Stomach (tissue), 9 donors: ENCODE measurements around the gene CRABP1. TPM values are rescaled to one million over a fixed set of nuclear protein-coding genes. Genes with fewer than 3 reads are reported as not detected.

ENCODE experiments used
- DNase-seq, 2 donors: peaks; one replicate each; pipeline versions ENCODE4 v3.0.0 to v3.0.0-alpha.2; 2013 to 2019
- H3K27ac ChIP-seq, 5 donors: fragments of 200-600 bp in 4 of 5; sonication (generic) in 4 of 5; one replicate each; pipeline ENCODE4 v1.5.1; 2013 to 2019; ENCODE audit warnings: mild to moderate bottlenecking in 1 of 5, moderate library complexity in 1 of 5
- H3K27me3 ChIP-seq, 3 donors: fragments of 200-600 bp; sonication (generic); one replicate each; pipeline ENCODE4 v1.5.1; 2017 to 2019; ENCODE audit warnings: mixed run types in 1 of 3
- H3K36me3 ChIP-seq, 4 donors: fragments of 200-600 bp; sonication (generic); 1 replicate in 3 of 4; 2 replicates in 1 of 4; pipeline ENCODE4 v1.5.1; 2016 to 2019
- H3K4me1 ChIP-seq, 4 donors: fragments of 200-600 bp; sonication (generic); one replicate each; pipeline ENCODE4 v1.5.1; 2016 to 2019
- H3K4me3 ChIP-seq, 4 donors: fragments of 200-600 bp; sonication (generic) in 3 of 4; one replicate each; pipeline ENCODE4 v1.5.1; 2016 to 2019; ENCODE audit warnings: mild to moderate bottlenecking in 1 of 4
- H3K9me3 ChIP-seq, 4 donors: fragments of 200-600 bp; sonication (generic); one replicate each; pipeline ENCODE4 v1.5.1; 2016 to 2019
- EP300 ChIP-seq: sonication (generic); formaldehyde crosslinking; IDR thresholded peaks from one replicate; pipeline ENCODE4 v1.6.1; 2017; ENCODE audit warnings: antibody characterized with exemption
- POLR2A ChIP-seq, 4 donors: fragments of 450-650 bp; IDR thresholded peaks; one replicate each; pipeline ENCODE4 v1.6.1; 2016; ENCODE audit warnings: antibody characterized with exemption in 4 of 4, control low read depth in 2 of 4, mild to moderate bottlenecking in 1 of 4, moderate library complexity in 1 of 4
- POLR2AphosphoS5 ChIP-seq, 3 donors: sonication (generic); formaldehyde crosslinking; IDR thresholded peaks; one replicate each; pipeline ENCODE4 v1.6.1; 2016; ENCODE audit warnings: antibody characterized with exemption in 3 of 3
- WGBS, 5 donors: extraction: QIAGEN DNeasy Blood & Tissue Kit in 3 of 5; methylation state at CpG; one replicate each; pipeline versions ENCODE4 v1.1.5 to v1.1.7; 2013 to 2018; 5-methylcytosine and 5-hydroxymethylcytosine counted together
- intact Hi-C: fragments of 100-400 bp; cut with DNase I; formaldehyde crosslinking; loops from one replicate; pipeline ENCODE4 v1.15.1; 2023; ENCODE audit warnings: low total_unique reads
- polyA plus RNA-seq, 3 donors: library from polyadenylated mRNA; stranded (reverse); fragments of 200-250 nt; gene quantifications; one replicate each; pipeline ENCODE4 v1.2.3, GENCODE V29; 2013
- total RNA-seq, 5 donors: library from RNA; depleted of rRNA; stranded (reverse); fragments of >200 nt; gene quantifications; one replicate each; pipeline versions ENCODE4 v1.1.0 to v1.2.3, GENCODE V29; 2014 to 2016
- TF ChIP-seq, protein P1 (sequence below), 7 experiments: fragments of 450-650 bp in 4 of 7; fragments of 200-600 bp in 3 of 7; sonication (generic) in 3 of 7; IDR thresholded peaks; one replicate each; pipeline ENCODE4 v1.5.1; 2016 to 2019; ENCODE audit warnings: antibody characterized with exemption in 7 of 7, control low read depth in 2 of 7, mild to moderate bottlenecking in 1 of 7
- donor health status: healthy with polysubstance abuse.
- donor health status: Bipolar disorder and iron deficiency.
- donor health status: healthy.

CRABP1 gene
- total and polyA plus RNA-seq, 8 donors: 0.62 to 4.9 (median 2.8) TPM; not detected in 5

DNA sequence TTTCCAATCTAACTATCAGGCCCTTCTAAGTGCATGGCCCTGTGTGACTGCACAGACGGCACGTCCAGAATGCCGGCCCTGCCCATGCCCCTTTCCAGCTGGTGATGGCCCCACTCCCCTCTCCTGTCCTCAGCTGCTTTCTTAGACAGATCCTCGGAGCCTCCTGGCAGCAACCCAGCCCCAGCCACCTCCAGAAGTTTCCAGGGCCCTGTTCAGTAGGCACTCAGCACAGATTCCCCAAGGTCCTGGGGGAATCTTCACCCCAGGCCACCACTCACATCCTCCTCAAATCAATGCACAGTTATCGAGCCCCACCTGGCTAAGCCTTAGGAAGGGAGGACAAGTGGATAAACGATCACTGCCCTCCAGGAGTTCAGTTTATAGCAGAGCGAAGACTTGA, 1.4 kb upstream of the CRABP1 start:
- intact Hi-C loops: no loop called here
- Histone ChIP-seq H3K27me3 (peaks cover 18 to 89% (median 50%) of the 10 kb centered on the region in 3 donors), H3K4me1 (peaks cover 6 to 21% (median 18%) of the 10 kb centered on the region in 4 donors), H3K4me3 (no peak overlapping the region), H3K9me3 (no peaks in the 10 kb centered on the region), H3K27ac (no peak overlapping the region), H3K36me3 (no peaks in the 10 kb centered on the region)
- TF ChIP-seq POLR2A (IDR thresholded peaks at IDR 0.05): no peak
- TF ChIP-seq EP300: no peak
- TF ChIP-seq, protein P1, sequence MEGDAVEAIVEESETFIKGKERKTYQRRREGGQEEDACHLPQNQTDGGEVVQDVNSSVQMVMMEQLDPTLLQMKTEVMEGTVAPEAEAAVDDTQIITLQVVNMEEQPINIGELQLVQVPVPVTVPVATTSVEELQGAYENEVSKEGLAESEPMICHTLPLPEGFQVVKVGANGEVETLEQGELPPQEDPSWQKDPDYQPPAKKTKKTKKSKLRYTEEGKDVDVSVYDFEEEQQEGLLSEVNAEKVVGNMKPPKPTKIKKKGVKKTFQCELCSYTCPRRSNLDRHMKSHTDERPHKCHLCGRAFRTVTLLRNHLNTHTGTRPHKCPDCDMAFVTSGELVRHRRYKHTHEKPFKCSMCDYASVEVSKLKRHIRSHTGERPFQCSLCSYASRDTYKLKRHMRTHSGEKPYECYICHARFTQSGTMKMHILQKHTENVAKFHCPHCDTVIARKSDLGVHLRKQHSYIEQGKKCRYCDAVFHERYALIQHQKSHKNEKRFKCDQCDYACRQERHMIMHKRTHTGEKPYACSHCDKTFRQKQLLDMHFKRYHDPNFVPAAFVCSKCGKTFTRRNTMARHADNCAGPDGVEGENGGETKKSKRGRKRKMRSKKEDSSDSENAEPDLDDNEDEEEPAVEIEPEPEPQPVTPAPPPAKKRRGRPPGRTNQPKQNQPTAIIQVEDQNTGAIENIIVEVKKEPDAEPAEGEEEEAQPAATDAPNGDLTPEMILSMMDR (IDR thresholded peaks at IDR 0.05): no peak
- no peak for TF ChIP-seq POLR2AphosphoS5 (IDR thresholded peaks at IDR 0.05)
- no peak for DNase-seq
- 67 to 75% (median 71%) methylated on average over 7 of the region's 7 CpGs for WGBS, 5 donors

DNA sequence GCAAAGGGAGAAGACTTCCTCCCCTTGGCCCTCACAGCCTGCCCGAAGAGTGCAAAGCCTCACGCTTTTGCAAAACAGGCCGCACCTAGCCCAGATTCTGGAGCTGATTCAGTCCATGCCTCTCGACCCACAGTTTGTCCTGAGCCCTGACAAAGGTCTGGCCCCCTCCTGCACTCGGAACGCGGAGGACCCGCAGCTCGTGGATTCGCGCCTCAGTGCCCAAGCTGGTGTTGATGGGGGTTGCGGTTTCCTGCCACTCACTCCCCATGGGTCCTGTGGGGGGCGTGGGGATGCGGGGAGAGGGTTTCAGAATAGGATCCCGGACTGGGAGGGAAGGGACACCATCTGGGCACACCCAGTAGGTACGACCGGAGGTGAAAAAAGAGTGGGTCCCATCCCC, 594 bp upstream of the CRABP1 start:
- no peak for DNase-seq
- intact Hi-C loops: no loop called here
- no peak overlapping the region for H3K4me3 ChIP-seq
- H3K4me1 ChIP-seq: peaks cover 6 to 21% (median 18%) of the 10 kb centered on the region in 4 donors
- 25 to 51% (median 34%) methylated on average over 14 to 17 of the region's 17 CpGs for WGBS, 5 donors
- no peak overlapping the region for H3K27ac ChIP-seq
- peaks cover 18 to 93% (median 50%) of the 10 kb centered on the region in 3 donors for H3K27me3 ChIP-seq
- TF ChIP-seq POLR2A (IDR thresholded peaks at IDR 0.05) (no peak), EP300 (no peak), POLR2AphosphoS5 (IDR thresholded peaks at IDR 0.05) (no peak)
- TF ChIP-seq, protein P1 (IDR thresholded peaks at IDR 0.05): no peak
- H3K36me3 ChIP-seq: no peaks in the 10 kb centered on the region
- no peaks in the 10 kb centered on the region for H3K9me3 ChIP-seq

DNA sequence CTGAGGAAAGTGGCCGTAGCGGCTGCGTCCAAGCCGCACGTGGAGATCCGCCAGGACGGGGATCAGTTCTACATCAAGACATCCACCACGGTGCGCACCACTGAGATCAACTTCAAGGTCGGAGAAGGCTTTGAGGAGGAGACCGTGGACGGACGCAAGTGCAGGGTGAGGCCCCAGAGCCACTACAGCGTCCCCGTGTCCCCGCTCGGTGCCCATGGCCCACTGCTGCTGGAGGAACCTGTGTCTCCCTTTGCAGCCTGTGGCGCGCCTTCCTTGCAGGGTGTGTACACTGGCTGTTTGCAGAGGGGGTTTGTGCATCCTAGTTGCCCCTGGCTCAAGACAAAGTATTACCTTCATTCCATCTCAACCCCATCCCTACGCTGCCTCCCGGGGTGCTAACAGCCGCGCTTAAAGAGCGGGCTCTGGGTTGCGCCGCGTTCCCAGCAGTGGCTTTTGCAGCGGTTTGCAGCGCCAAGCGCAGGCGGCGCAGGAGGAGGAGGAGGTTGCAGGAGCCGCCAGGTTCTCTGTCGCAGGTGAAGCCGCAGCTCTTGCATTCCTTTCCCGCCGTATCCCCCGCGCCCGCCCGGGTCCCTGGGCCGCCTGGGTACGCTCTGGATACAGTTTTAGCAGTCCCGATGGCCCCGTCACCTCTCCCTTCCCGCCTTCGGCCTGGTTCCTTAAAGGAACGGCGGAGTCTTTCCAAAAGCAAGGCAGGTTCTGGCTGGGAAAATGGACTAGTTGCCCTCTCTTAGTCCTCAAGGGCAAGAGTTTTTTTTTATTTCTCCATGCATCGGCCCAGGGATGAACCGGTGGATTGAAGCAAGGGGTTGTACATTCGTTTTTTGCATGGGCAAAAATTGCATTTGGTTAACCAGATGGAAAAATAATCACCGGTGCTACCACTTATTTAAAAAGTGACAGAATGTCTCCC, 1.2 kb downstream of the CRABP1 start:
- TF ChIP-seq EP300 (no peak), POLR2A (IDR thresholded peaks at IDR 0.05) (no peak), POLR2AphosphoS5 (IDR thresholded peaks at IDR 0.05) (no peak)
- TF ChIP-seq, protein P1 (IDR thresholded peaks at IDR 0.05): no peak
- DNase-seq: peak in 1 of 2 donors; percentile 42
- Histone ChIP-seq H3K9me3 (no peaks in the 10 kb centered on the region), H3K4me1 (peaks cover 6 to 21% (median 18%) of the 10 kb centered on the region in 4 donors), H3K27ac (no peak overlapping the region), H3K27me3 (peaks cover 18 to 82% (median 50%) of the 10 kb centered on the region in 3 donors), H3K36me3 (no peaks in the 10 kb centered on the region), H3K4me3 (peak overlapping the region in 1 of 4 donors; percentile 24)
- intact Hi-C loops: no loop called here
- WGBS, 5 donors: 4 to 12% (median 8%) methylated on average over 43 to 53 of the region's 53 CpGs

DNA sequence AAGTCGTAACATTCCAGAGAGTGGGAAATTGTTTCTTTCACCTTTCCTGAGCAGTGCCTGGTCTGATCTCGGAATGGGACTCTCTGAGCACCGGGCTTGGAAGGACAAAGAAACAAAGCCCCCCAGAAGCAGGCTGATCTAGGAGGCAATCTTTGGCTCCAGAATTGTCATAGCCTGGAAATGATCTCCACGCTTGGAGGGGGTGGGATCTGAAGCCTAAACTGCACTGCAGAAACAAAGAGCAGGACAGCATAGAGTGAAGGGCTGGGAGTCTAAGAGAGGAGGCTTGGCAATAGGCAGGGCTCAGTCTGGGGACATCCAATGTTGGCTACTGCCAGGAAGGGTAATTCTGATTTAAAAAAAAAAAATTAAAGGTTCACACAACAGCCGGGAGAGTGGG, 1.9 kb downstream of the CRABP1 start:
- DNase-seq: no peak
- intact Hi-C loops: no loop called here
- Histone ChIP-seq H3K9me3 (no peaks in the 10 kb centered on the region), H3K36me3 (no peaks in the 10 kb centered on the region), H3K4me1 (peaks cover 6 to 21% (median 18%) of the 10 kb centered on the region in 4 donors), H3K4me3 (no peak overlapping the region), H3K27ac (no peak overlapping the region), H3K27me3 (peaks cover 18 to 78% (median 47%) of the 10 kb centered on the region in 3 donors)
- TF ChIP-seq EP300 (no peak), POLR2AphosphoS5 (IDR thresholded peaks at IDR 0.05) (no peak), POLR2A (IDR thresholded peaks at IDR 0.05) (no peak)
- TF ChIP-seq, protein P1 (IDR thresholded peaks at IDR 0.05): no peak
- 50 to 61% (median 52%) methylated on average over 5 of the region's 5 CpGs for WGBS, 5 donors
